ENCODE results near the gene HOXA10. TPM values are rescaled to one million over a fixed set of nuclear protein-coding genes. Genes with fewer than 3 reads are reported as not detected.

The HOXA10 gene
- total RNA-seq, 4 donors from 2014 or later: 4.9 to 11.2 (median 6.7) TPM

- TF ChIP-seq CTCF (IDR thresholded peaks at IDR 0.05) (no peak), POLR2A (IDR thresholded peaks at IDR 0.05) (no peak)
- DNase-seq (ENCODE audit: low spot score in 2 of 2): peak; percentile 31 to 89
- intact Hi-C loops (cut with DNase I; ENCODE audit: low total_unique reads): no loop called here
- peak overlapping the region; percentile 41 for H3K4me3 ChIP-seq (ENCODE audit: low read depth, poor library complexity, severe bottlenecking)
- 0 to 1% methylated on average over 24 to 42 of the region's 72 CpGs for WGBS, 2 donors
Measured at GRCh38 chr7:27184337-27185012, 10.4 kb upstream of the HOXA10 start.

- H3K4me3 ChIP-seq (ENCODE audit: low read depth, poor library complexity, severe bottlenecking): peak overlapping the region; percentile 41
- intact Hi-C loops (cut with DNase I; ENCODE audit: low total_unique reads): no loop called here
- TF ChIP-seq CTCF (IDR thresholded peaks at IDR 0.05) (no peak), POLR2A (IDR thresholded peaks at IDR 0.05) (no peak)
- WGBS, 2 donors: 2% methylated on average over 30 of the region's 30 CpGs
- peak; percentile 22 to 78 for DNase-seq (ENCODE audit: low spot score in 2 of 2)
Measured at GRCh38 chr7:27183682-27184336, 9.7 kb upstream of the HOXA10 start.

- intact Hi-C loops (cut with DNase I; ENCODE audit: low total_unique reads): no loop called here
- DNase-seq (ENCODE audit: low spot score in 2 of 2): peak in 1 of 2 donors; percentile 84
Measured at GRCh38 chr7:27182861-27183681, 9.0 kb upstream of the HOXA10 start.

GRCh38 chr7:27182285-27182841 lies 8.2 kb upstream of the HOXA10 start:
- TF ChIP-seq CTCF (IDR thresholded peaks at IDR 0.05) (no peak), POLR2A (IDR thresholded peaks at IDR 0.05) (no peak)
- peak in 1 of 2 donors; percentile 72 for DNase-seq (ENCODE audit: low spot score in 2 of 2)
- intact Hi-C loops (cut with DNase I; ENCODE audit: low total_unique reads): no loop called here
- no peak overlapping the region for H3K4me3 ChIP-seq (ENCODE audit: low read depth, poor library complexity, severe bottlenecking)
- WGBS, 2 donors: 71 to 81% methylated on average over 4 of the region's 4 CpGs

More at GRCh38 chr7:27182861-27183681, 9.0 kb upstream of the HOXA10 start:
- no peak overlapping the region for H3K4me3 ChIP-seq (ENCODE audit: low read depth, poor library complexity, severe bottlenecking)
- TF ChIP-seq CTCF (IDR thresholded peaks at IDR 0.05) (no peak), POLR2A (IDR thresholded peaks at IDR 0.05) (no peak)
- WGBS, 2 donors: 29 to 30% methylated on average over 32 to 37 of the region's 39 CpGs

- peak in 1 of 2 donors; percentile 85 for DNase-seq (ENCODE audit: low spot score in 2 of 2)
- 81% methylated on average over 4 of the region's 4 CpGs for WGBS, 2 donors
Measured at GRCh38 chr7:27181795-27182275, 7.7 kb upstream of the HOXA10 start.

More at GRCh38 chr7:27181795-27182275, 7.7 kb upstream of the HOXA10 start:
- TF ChIP-seq CTCF (IDR thresholded peaks at IDR 0.05) (no peak), POLR2A (IDR thresholded peaks at IDR 0.05) (no peak)
- intact Hi-C loops (cut with DNase I; ENCODE audit: low total_unique reads): no loop called here
- no peak overlapping the region for H3K4me3 ChIP-seq (ENCODE audit: low read depth, poor library complexity, severe bottlenecking)
